Tibial nerve (tissue), 4 donors: ENCODE results near the gene UBE2N.

Source experiments
- CTCF ChIP-seq, 5 experiments: fragments of 200-600 bp in 3 of 5; fragments of 450-650 bp in 2 of 5; sonication (generic) in 3 of 5; IDR thresholded peaks; one replicate each; pipeline ENCODE4 v1.5.1; 2016 to 2019; ENCODE audit warnings: antibody characterized with exemption in 5 of 5, mild to moderate bottlenecking in 3 of 5, moderate library complexity in 2 of 5
- EP300 ChIP-seq, 2 donors: sonication (generic); formaldehyde crosslinking; IDR thresholded peaks; one replicate each; pipeline ENCODE4 v1.6.1; 2017; ENCODE audit warnings: antibody characterized with exemption in 2 of 2, mild to moderate bottlenecking in 1 of 2
- POLR2A ChIP-seq, 2 donors: fragments of 450-650 bp; IDR thresholded peaks; one replicate each; pipeline ENCODE4 v1.6.1; 2017; ENCODE audit warnings: antibody characterized with exemption in 2 of 2, mild to moderate bottlenecking in 2 of 2, moderate library complexity in 2 of 2

- TF ChIP-seq CTCF (IDR thresholded peaks at IDR 0.05) (no peak), POLR2A (IDR thresholded peaks at IDR 0.05) (no peak), EP300 (IDR thresholded peaks at IDR 0.05) (no peak)
These were observed 34.4 kb downstream of the UBE2N start for GRCh38 chr12:93407054-93407962.
